Fibroblast of peridontal ligament (primary cell): ENCODE data around the gene GEMIN5.

Experiments used
- DNase-seq: peaks from one replicate; pipeline ENCODE4 v3.0.0-alpha.2; 2010; ENCODE audit errors: extremely low read depth

Gene GEMIN5

DNA sequence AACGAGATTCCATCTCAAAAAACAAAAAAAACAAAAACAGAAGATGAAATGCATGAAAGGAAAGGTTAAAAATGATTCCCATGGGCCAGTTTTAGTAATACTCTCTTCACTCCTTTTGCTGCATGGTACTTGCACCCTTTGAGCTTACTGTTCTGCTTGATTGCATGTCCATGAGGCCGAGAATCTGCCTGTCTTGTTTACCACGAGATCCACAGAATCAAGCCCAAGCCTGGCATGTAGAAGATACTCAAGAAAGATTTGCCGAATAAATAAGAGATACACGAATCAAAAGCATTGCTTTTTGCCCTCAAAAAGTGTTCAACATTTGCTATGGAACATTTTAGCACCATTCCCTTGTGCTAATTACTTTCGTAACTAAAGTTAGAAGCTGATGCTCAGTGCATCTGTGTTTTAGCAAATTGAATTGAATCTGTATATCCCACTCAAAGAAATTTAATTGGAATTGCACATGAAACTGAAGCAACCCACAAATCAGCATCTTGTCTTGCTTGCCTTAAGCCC lies 88.7 kb downstream of the GEMIN5 start:
- no peak for DNase-seq

DNA sequence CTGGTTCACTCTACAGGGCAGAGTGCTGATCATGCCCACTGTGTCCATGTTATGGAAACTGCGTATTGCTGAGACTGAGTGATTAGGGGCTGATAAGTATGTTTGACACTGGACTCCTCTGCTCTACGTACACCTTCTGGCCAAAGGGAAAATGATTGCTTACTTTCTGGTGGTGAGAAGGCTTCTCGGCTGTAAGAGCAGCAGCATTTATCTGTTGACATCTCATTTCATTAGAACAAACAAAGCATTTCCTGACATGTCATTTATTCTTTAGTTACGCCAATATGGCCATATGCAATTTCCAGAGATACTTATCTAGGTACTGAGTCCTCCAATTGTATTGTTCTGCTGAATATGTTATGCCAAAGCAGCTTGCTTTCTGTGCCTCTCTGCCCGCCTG lies 93.2 kb downstream of the GEMIN5 start:
- DNase-seq: no peak

DNA sequence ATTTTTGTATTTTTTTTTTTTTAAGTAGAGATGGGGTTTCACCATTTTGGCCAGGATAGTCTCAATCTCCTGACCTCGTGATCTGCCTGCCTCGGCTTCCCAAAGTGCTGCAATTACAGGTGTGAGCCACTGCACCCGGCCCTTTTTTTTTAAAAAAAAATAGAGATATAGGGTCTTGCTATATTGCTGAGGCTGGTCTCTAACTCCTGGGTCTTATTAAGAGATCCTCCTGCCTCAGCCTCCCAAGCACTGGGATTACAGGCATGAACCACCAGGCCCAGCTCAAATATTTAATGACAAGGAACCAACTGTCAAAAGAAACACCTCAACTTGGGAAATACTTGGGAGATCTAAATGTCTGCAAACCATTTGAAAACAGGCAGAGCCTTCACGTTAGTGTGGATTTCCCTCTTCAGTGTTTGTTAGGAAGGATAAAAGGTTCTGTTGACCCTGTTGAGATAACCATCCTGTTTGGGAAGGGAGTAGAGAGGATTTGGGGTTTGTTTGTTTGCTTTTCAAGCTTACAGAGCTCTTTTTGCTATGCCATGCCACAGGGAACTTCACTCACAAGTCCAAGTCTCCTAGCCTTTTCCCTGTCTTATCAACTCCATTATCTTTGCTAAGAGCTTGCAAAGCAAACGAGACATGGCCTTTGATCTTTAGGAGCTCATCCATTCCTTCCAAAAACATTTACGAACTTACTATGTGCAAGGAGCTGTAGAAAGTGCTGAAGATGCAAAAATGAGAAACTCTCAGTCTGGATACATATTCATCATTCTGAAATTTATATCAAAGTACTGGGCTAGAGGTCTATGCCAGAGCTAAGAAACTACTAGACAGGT lies 95.1 kb downstream of the GEMIN5 start:
- DNase-seq: no peak

DNA sequence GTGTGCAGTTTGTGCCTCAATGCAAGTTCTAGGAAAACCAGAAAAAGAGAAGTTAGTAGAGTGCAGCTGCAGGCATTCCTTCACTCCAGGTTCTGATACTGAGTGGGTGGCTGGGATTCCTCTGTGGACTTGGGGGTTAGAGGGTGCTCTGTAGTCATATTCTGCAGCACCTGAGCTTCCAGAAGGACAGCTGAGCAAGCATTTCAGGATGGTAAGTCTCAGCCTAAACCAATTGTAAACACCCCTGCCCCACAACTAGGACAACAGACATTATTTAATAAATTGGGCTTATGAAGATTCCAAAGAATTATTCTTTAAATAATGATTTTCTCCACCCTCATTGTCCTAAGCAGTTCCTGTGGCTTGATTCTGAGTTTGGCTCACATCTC lies 96.7 kb downstream of the GEMIN5 start:
- DNase-seq: no peak

DNA sequence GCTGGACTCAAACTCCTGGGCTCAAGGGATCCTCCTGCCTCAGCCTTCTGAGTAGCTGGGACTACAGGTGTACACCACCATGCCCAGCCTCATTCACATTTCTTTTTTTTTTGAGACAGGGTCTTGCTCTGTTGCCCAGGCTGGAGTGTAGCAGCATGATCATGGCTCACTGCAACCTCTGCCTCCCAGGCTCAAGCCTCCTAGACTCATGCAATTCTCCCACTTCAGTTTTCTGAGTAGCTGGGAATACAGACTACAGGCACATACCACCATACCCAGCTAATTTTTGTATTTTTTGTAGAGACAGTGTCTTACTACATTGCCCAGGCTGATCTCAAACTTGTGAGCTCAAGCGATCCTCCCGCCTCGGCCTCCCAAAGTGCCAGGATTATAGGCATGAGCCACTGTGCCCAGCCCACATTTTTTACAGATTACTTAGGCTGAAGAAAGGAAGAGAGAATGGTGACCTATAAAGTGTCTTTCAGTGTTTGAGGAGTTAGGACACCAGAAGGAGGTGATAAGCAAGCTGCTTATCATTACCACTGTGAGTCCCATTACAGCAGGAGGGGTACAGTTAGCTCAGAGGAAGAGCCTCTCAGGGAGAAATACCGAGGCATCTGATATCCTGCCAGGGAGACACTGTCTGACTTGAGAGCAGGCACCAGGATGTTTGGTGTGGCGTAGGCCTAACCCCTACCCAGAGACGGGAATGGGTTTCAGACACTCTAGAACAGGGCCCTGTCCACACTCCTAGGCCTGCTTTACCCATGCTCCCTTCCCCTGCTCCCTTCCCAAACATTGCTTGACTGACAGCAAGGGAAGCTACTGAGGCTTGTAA lies 97.4 kb downstream of the GEMIN5 start:
- DNase-seq: no peak
